Hair follicular keratinocyte (primary cell): Measurements from ENCODE around the gene SPHK2. TPM values are rescaled to one million over a fixed set of nuclear protein-coding genes. Genes with fewer than 3 reads are reported as not detected.

Experiments used
- total RNA-seq: library from RNA; depleted of rRNA; stranded (reverse); fragments of >200 nt; gene quantifications from 2 replicates; pipeline ENCODE4 v1.2.3, GENCODE V29; 2015

The SPHK2 gene, protein sequence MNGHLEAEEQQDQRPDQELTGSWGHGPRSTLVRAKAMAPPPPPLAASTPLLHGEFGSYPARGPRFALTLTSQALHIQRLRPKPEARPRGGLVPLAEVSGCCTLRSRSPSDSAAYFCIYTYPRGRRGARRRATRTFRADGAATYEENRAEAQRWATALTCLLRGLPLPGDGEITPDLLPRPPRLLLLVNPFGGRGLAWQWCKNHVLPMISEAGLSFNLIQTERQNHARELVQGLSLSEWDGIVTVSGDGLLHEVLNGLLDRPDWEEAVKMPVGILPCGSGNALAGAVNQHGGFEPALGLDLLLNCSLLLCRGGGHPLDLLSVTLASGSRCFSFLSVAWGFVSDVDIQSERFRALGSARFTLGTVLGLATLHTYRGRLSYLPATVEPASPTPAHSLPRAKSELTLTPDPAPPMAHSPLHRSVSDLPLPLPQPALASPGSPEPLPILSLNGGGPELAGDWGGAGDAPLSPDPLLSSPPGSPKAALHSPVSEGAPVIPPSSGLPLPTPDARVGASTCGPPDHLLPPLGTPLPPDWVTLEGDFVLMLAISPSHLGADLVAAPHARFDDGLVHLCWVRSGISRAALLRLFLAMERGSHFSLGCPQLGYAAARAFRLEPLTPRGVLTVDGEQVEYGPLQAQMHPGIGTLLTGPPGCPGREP
- 8.7 and 10.3 TPM in 2 replicates for total RNA-seq

GRCh38 chr19:48618916-48619691, at the start of gene SPHK2, which contains the start of gene RPL18:
TSS of gene SPHK2 (plus strand) at chr19:48619506. CDS start at chr19:48620515, 1,009 bp downstream.
TSS of gene RPL18 (minus strand) at chr19:48619178. CDS start at chr19:48619143, 35 bp downstream.

DNA sequence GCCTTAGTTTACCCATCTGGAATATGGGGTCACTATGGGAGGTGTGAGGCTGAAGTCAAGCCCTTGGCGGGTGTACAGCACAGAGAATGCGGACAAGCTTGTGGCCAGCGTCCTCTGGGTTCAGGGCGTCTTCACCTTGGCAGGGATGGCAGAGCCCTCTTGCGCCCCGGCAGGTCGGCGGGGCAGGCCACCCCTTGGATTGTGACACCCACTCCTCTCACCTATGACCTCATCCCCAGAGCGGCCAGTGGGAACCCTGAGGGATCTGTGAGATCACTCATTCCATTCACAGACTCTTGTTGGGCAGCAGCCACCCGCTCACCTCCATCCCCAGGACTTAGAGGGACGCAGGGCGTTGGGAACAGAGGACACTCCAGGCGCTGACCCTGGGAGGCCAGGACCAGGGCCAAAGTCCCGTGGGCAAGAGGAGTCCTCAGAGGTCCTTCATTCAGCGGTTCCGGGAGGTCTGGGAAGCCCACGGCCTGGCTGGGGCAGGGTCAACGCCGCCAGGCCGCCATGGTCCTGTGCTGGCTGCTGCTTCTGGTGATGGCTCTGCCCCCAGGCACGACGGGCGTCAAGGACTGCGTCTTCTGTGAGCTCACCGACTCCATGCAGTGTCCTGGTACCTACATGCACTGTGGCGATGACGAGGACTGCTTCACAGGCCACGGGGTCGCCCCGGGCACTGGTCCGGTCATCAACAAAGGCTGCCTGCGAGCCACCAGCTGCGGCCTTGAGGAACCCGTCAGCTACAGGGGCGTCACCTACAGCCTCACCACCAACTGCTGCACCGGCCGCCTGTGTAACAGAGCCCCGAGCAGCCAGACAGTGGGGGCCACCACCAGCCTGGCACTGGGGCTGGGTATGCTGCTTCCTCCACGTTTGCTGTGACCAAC, 12.6 kb upstream of the SPHK2 start, which contains the start of gene SPACA4:
SPACA4 (plus strand) TSS at position 280 of the 896 bp plus-strand sequence; CDS start at position 517, 237 bp downstream.

DNA sequence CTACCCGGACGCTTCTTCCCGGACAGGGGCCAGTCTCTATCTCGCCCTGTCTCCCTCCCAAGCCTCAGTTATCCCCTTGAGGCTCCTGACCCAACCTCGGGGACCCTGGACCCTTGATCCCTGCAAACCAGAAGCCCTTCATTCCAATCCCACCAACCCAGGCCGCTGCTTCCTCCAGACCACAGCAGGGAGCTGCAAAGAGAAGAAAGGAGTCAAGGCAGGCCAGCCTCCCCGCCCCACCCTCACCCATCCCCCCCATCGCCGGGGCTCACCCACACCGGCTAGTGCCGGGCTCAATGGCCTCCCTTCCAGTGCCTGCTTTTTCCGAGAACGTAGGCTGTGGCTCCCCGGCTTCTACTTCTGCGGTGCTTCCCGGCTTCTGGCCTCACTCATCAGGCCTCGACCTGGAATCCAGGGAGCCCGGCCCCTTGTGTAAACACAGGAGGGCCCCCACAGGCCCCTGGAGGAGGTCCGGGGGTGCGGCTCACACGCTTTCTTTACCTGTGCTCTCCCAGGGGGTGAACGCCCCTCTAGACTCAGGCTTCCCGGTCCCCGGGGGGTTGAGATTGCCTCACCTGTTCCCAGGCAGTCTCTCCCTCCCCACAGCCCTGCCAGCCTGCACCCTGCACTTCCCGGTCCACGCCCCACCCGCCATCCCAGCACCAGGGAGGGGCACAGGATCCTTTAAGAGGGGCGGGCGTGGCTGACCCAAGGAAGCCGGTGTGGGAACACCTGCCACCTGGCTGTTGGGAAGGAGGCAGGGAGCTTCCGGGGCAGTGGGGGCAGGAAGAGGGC, 4.7 kb upstream of the SPHK2 start, which contains the start of gene FAM83E:
FAM83E (minus strand) TSS at position 641 of the 795 bp plus-strand sequence. CDS start 1,704 bp downstream, outside the sequence.

GRCh38 chr19:48636859-48637448, 17.6 kb downstream of the SPHK2 start, which contains the start of gene DBP:
TSS of gene DBP (minus strand) at chr19:48637379. CDS start at chr19:48636994, 385 bp downstream.

DNA sequence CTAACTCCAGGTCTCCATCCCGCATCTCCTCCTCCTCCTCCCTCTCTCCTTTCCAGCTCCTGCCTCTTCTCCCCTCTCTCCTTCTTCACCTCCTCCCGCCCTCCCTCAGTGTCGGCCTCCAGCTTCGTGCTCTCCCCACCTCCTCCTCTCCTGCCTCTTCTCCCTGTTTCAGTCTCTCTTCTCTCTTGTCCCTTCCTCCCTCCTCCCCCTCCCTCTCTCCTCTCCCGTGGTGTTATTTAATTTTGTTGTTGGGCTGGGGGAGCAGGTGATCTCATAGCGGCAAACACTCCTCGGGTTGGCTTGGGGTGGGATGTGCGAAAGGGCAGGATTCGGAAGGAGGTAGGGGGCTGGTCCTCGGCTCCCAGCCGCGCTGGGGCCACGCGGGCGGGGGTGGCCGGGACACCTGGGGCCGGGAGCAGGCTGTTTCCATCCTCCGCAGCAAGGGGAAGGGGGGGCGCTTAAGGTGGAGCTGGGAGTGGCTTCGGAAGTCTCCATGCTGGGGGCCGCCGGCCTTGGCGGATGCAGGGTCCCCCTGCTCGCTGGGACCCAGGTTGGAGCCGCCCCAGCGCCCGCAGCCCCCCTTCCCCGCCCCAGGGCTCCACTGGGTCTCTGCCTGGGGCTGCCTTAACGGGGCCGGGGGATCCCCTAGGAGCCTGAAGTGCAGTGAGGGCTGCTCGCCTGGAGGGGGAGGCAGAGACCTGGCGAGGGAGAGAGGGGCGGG, 26.9 kb downstream of the SPHK2 start, which contains the start of gene CA11:
CA11 (minus strand) TSS at position 187 of the 721 bp plus-strand sequence. CDS start 555 bp downstream, outside the sequence.

DNA sequence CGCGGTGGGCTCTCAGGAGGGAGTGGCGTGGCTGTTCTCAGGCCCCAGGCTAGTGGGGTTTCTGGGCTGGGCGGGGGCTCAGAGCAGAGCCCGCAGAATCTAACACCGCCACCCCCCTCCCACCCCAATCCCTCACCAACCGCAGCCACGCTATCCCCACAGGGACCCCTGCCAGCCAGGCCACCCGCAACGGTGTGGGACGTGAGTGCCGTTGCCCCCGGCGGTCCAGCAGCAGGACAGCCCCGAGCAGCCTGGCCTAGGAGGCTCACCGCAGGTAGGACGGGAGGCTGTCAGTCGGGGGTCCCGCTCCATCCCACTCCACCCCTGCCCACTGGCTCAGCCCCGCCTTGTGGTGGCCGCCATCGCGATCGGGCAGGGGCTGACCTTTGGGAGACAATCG, 53.7 kb downstream of the SPHK2 start, which contains the start of gene NTN5:
NTN5 (minus strand) TSS at position 24 of the 400 bp plus-strand sequence. CDS start 2,031 bp downstream, outside the sequence.

Other genes with a start within 250 kb of the SPHK2 start
- gene KDELR1, start 228.0 kb upstream of the SPHK2 start, total RNA-seq: 135 and 149 TPM in 2 replicates
- 0.16 TPM in 1 of 2 replicates, not detected in the other for gene GRIN2D, start 225.8 kb upstream of the SPHK2 start, total RNA-seq
- gene GRWD1, start 173.5 kb upstream of the SPHK2 start, total RNA-seq: 35.2 and 40.9 TPM in 2 replicates
- gene KCNJ14, start 163.9 kb upstream of the SPHK2 start, total RNA-seq: 0.53 and 0.70 TPM in 2 replicates
- gene CYTH2, start 150.1 kb upstream of the SPHK2 start, total RNA-seq: 18.7 and 23.5 TPM in 2 replicates
- gene LMTK3, start 107.7 kb upstream of the SPHK2 start, total RNA-seq: 2.8 and 3.7 TPM in 2 replicates
- gene SULT2B1, start 67.3 kb upstream of the SPHK2 start, total RNA-seq: 1.5 and 1.6 TPM in 2 replicates
- not detected in 2 replicates for gene SPACA4, start 12.8 kb upstream of the SPHK2 start, total RNA-seq
- gene FAM83E, start 4.4 kb upstream of the SPHK2 start, total RNA-seq: 0.08 and 0.23 TPM in 2 replicates
- 2,779 and 2,974 TPM in 2 replicates for gene RPL18, start 328 bp upstream of the SPHK2 start, total RNA-seq
- 3.0 and 10.3 TPM in 2 replicates for gene DBP, start 17.9 kb downstream of the SPHK2 start, total RNA-seq
- gene CA11, start 26.7 kb downstream of the SPHK2 start, total RNA-seq: 1.2 and 1.6 TPM in 2 replicates
- gene NTN5, start 53.5 kb downstream of the SPHK2 start, total RNA-seq: not detected in 2 replicates
- gene FUT2, start 76.5 kb downstream of the SPHK2 start, total RNA-seq: 1.4 and 4.8 TPM in 2 replicates
- 0.39 and 0.72 TPM in 2 replicates for gene MAMSTR, start 100.2 kb downstream of the SPHK2 start, total RNA-seq
- 17.6 and 25.1 TPM in 2 replicates for gene RASIP1, start 121.1 kb downstream of the SPHK2 start, total RNA-seq
- gene IZUMO1, start 127.4 kb downstream of the SPHK2 start, total RNA-seq: 0.04 and 0.23 TPM in 2 replicates
- 7.3 and 11.6 TPM in 2 replicates for gene FUT1, start 133.1 kb downstream of the SPHK2 start, total RNA-seq
- not detected in 2 replicates for gene FGF21, start 136.0 kb downstream of the SPHK2 start, total RNA-seq
- gene BCAT2, start 191.5 kb downstream of the SPHK2 start, total RNA-seq: 63.9 and 77.8 TPM in 2 replicates
- 0.23 and 1.2 TPM in 2 replicates for gene HSD17B14, start 217.0 kb downstream of the SPHK2 start, total RNA-seq
- gene PLEKHA4, start 249.1 kb downstream of the SPHK2 start, total RNA-seq: 7.4 and 11.0 TPM in 2 replicates